GM12878 (cell line): ENCODE data around the gene POR. TPM values are rescaled to one million over a fixed set of nuclear protein-coding genes. Genes with fewer than 3 reads are reported as not detected.

ENCODE experiments used
- ATAC-seq: fragments of 200-7000 bp; cut with Tn5 transposase; 3 replicates; pipeline ENCODE4 v1.9.1; 2020; ENCODE audit warnings: mild to moderate bottlenecking, moderate library complexity
- BruUV-seq: library from RNA; stranded (reverse); fragments of 400-500 nt; replicated peaks from 2 replicates; lab custom pipeline; 2021; lab: Mats Ljungman, UMichigan
- CTCF ChIA-PET: fragments of 300-600 bp; sonication (Branson Sonifier 250); formaldehyde crosslinking; extraction: SDS; loops from one replicate; lab custom pipeline; 2021; ENCODE audit warnings: inconsistent platforms; lab: Yijun Ruan, JAX
- POLR2A ChIA-PET: fragments of 350-600 bp; formaldehyde crosslinking; extraction: SDS; loops from one replicate; lab custom pipeline; 2021; ENCODE audit warnings: inconsistent platforms; lab: Charles Lee
- RAD21 ChIA-PET: fragments of 300-600 bp; sonication (Branson Sonifier 250); formaldehyde crosslinking; loops from one replicate; lab custom pipeline; 2023; ENCODE audit warnings: antibody characterized with exemption; ENCODE audit not compliant: unreplicated experiment; lab: Charles Lee
- SMC1A ChIA-PET: fragments of 300-600 bp; sonication (Branson Sonifier 250); formaldehyde crosslinking; loops from one replicate; lab custom pipeline; 2023; ENCODE audit not compliant: unreplicated experiment, uncharacterized antibody; lab: Charles Lee
- DNase-seq: peaks from one replicate; pipeline ENCODE4 v3.0.0-alpha.2; 2011; ENCODE audit warnings: low read depth, low spot score
- FAIRE-seq: peaks from 3 replicates; lab custom pipeline; 2011; peaks lifted over from hg19 to GRCh38; lab: Jason Lieb, UNC
- H2AFZ ChIP-seq: 2 replicates; pipeline ENCODE4 v1.6.0; 2011; ENCODE audit warnings: low read depth, low read length, control low read depth; ENCODE audit not compliant: control insufficient read depth
- H3K27ac ChIP-seq: 2 replicates; pipeline ENCODE4 v1.5.1; 2011; ENCODE audit warnings: control low read depth; ENCODE audit not compliant: control insufficient read depth, insufficient read depth
- H3K27me3 ChIP-seq, 2 experiments: replicated peaks in 1 of 2; 2 replicates each; pipeline versions ENCODE4 v1.6.0 to v1.6.1; 2011; ENCODE audit warnings: low read length in 1 of 2; ENCODE audit not compliant: control insufficient read depth in 2 of 2, insufficient read depth in 2 of 2
- H3K36me3 ChIP-seq, 2 experiments: 2 replicates each; pipeline ENCODE4 v1.5.1; 2011; ENCODE audit warnings: low read length in 1 of 2; ENCODE audit not compliant: control insufficient read depth in 2 of 2, insufficient read depth in 2 of 2
- H3K4me1 ChIP-seq: 2 replicates; pipeline ENCODE4 v1.6.1; 2011; ENCODE audit warnings: mild to moderate bottlenecking, low read length, moderate library complexity, mixed read lengths; ENCODE audit not compliant: control insufficient read depth, insufficient read depth
- H3K4me2 ChIP-seq: 2 replicates; pipeline ENCODE4 v1.6.0; 2011; ENCODE audit warnings: control low read depth; ENCODE audit not compliant: control insufficient read depth, insufficient read depth
- H3K4me3 ChIP-seq: fragments of 200-600 bp; sonication (generic); 2 replicates; pipeline ENCODE4 v1.5.1; 2016
- H3K79me2 ChIP-seq: 2 replicates; pipeline ENCODE4 v1.6.0; 2011; ENCODE audit warnings: low read length; ENCODE audit not compliant: control insufficient read depth, insufficient read depth
- H3K9ac ChIP-seq: 2 replicates; pipeline ENCODE4 v1.8.0; 2011; ENCODE audit warnings: low read length, control low read depth, mixed read lengths; ENCODE audit not compliant: control insufficient read depth, insufficient read depth
- H3K9me3 ChIP-seq: replicated peaks from 3 replicates; pipeline ENCODE4 v1.5.1; 2011; ENCODE audit warnings: mild to moderate bottlenecking, low read length; ENCODE audit not compliant: control insufficient read depth, insufficient read depth
- H4K20me1 ChIP-seq: 2 replicates; pipeline ENCODE4 v1.6.0; 2011; ENCODE audit not compliant: control insufficient read depth, insufficient read depth
- ATF3 ChIP-seq: IDR thresholded peaks from 2 replicates; pipeline ENCODE4 v1.6.1; 2011; ENCODE audit warnings: low read depth, mild to moderate bottlenecking, low read length, moderate library complexity, borderline replicate concordance; ENCODE audit errors: extremely low read depth
- CBX3 ChIP-seq: fragments of 200-600 bp; sonication (generic); IDR thresholded peaks from 2 replicates; pipeline ENCODE4 v1.6.1; 2016; ENCODE audit warnings: low read depth, borderline replicate concordance
- E2F8 ChIP-seq: fragments of 450-650 bp; IDR thresholded peaks from 2 replicates; pipeline ENCODE4 v1.6.1; 2018; ENCODE audit warnings: mild to moderate bottlenecking, low read depth, moderate library complexity; ENCODE audit not compliant: partially characterized antibody
- FOXM1 ChIP-seq: IDR thresholded peaks from 2 replicates; pipeline ENCODE4 v1.6.1; 2012; ENCODE audit warnings: low read depth, mild to moderate bottlenecking, inconsistent platforms, low read length, moderate library complexity
- HDAC2 ChIP-seq: fragments of 200-600 bp; sonication (generic); IDR thresholded peaks from 2 replicates; pipeline ENCODE4 v1.6.1; 2017
- JUND ChIP-seq: IDR thresholded peaks from 2 replicates; pipeline ENCODE4 v1.6.1; 2012; ENCODE audit warnings: low read depth, mild to moderate bottlenecking, low read length, improper control_type of control experiment, moderate library complexity
- LARP7 ChIP-seq: fragments of 450-650 bp; IDR thresholded peaks from 2 replicates; pipeline ENCODE4 v1.6.1; 2017; ENCODE audit warnings: mild to moderate bottlenecking
- PRDM15 ChIP-seq: fragments of 450-650 bp; formaldehyde crosslinking; IDR thresholded peaks from 2 replicates; pipeline ENCODE4 v1.4.0; 2020; ENCODE audit warnings: mild to moderate bottlenecking, moderate library complexity
- ZBTB4 ChIP-seq: fragments of 450-650 bp; formaldehyde crosslinking; IDR thresholded peaks from 2 replicates; pipeline ENCODE4 v1.4.0; 2022; ENCODE audit warnings: mild to moderate bottlenecking, moderate library complexity
- ZNF217 ChIP-seq: fragments of 450-650 bp; IDR thresholded peaks from 2 replicates; pipeline ENCODE4 v1.6.1; 2017; ENCODE audit warnings: antibody characterized with exemption, mild to moderate bottlenecking
- WGBS: methylation state at CpG from one replicate; pipeline ENCODE4 v1.1.6; 2016; ENCODE audit warnings: low lambda C conversion rate; ENCODE audit not compliant: insufficient replicate concordance, insufficient coverage; ENCODE audit errors: missing lambda C conversion rate; 5-methylcytosine and 5-hydroxymethylcytosine counted together
- in situ Hi-C: fragments of 300-500 bp; cut with MboI; formaldehyde crosslinking; loops from 9 replicates; pipeline ENCODE4 v1.14.3; 2018; ENCODE audit warnings: mixed read lengths
- intact Hi-C: fragments of 100-400 bp; cut with micrococcal nuclease; formaldehyde crosslinking; loops from one replicate; pipeline ENCODE4 v1.14.2; 2022; ENCODE audit not compliant: unreplicated experiment
- polyA plus RNA-seq, 11 experiments: library from polyadenylated mRNA; depleted of rRNA in 4 of 11; unstranded in 6 of 11; stranded (reverse) in 5 of 11; fragments of >200 nt; fragmentation: Nextera tagmentation in 4 of 11; fragmentation: Illumina TruSeq in 1 of 11; extraction: Ambion mirVana in 4 of 11; extraction: Trizol in 1 of 11; gene quantifications; 1 replicate in 1 of 11; 2 replicates in 10 of 11; pipeline versions ENCODE4 v1.2.1 to v1.2.3, GENCODE V29; 2011 to 2016; ENCODE audit warnings: inconsistent platforms in 2 of 11, missing spikeins in 2 of 11, low read depth in 1 of 11
- total RNA-seq, 4 experiments: library from RNA; depleted of rRNA in 3 of 4; stranded (reverse); fragments of >200 nt in 3 of 4; fragmentation: Illumina TruSeq in 1 of 4; extraction: Trizol in 1 of 4; gene quantifications; 2 replicates each; pipeline versions ENCODE4 v1.2.1 to v1.2.3, GENCODE V29; 2013 to 2021

POR gene
- total and polyA plus RNA-seq, 10 of the 15 experiments (the other 5 are each of a cell fraction or from before 2014, with no cell fraction given) = 2.2 to 75.8 (median 35.9) TPM

- no peak for TF ChIP-seq ZNF217
- no peak for TF ChIP-seq CBX3
- TF ChIP-seq HDAC2 = no peak
- no peak for TF ChIP-seq JUND
- no peak for TF ChIP-seq PRDM15
- no peak for TF ChIP-seq ZBTB4
- TF ChIP-seq FOXM1 = no peak
- TF ChIP-seq LARP7 = no peak
- no peak for TF ChIP-seq ATF3
- TF ChIP-seq E2F8 = no peak
These were observed 93.3 kb downstream of the POR start for GRCh38 chr7:76008156-76008687.

More at GRCh38 chr7:76008156-76008687, 93.3 kb downstream of the POR start:
- POLR2A ChIA-PET = interaction anchor here (0.6 to 1.4 kb wide), 5 partner anchors 13 to 166 kb away, joined by 3 to 7 read pairs (median 4); no protein-coding TSS in a partner anchor
- ATAC-seq = peak; percentile 81
- no TSS peak for BruUV-seq
- peak overlapping the region; percentile 44 for H3K4me2 ChIP-seq
- CTCF ChIA-PET = interaction anchor here (2.1 to 2.2 kb wide), 2 partner anchors 11 to 142 kb away, joined by 7 to 20 read pairs; no protein-coding TSS in a partner anchor
- H3K9me3 ChIP-seq = no peaks in the 10 kb centered on the region
- in situ Hi-C loops = no loop called here
- RAD21 ChIA-PET = interaction anchor here (1.0 to 4.4 kb wide), 3 partner anchors 12 to 141 kb away, joined by 3 to 21 read pairs (median 4); no protein-coding TSS in a partner anchor
- no peaks in the 10 kb centered on the region for H4K20me1 ChIP-seq
- H3K36me3 ChIP-seq = peaks cover 0 to 4% of the 10 kb centered on the region in 2 experiments; a peak in 2 of 4 replicates
- SMC1A ChIA-PET = interaction anchor here (1.5 kb wide), 1 partner anchor 12 kb away, joined by 9 read pairs; no protein-coding TSS in a partner anchor
- no peak overlapping the region for H3K27ac ChIP-seq
- no peak for FAIRE-seq
- no peak overlapping the region for H2AFZ ChIP-seq
- H3K27me3 ChIP-seq = no peaks in the 10 kb centered on the region
- H3K4me1 ChIP-seq = peaks cover 19% of the 10 kb centered on the region
- 60% methylated on average over 7 of the region's 8 CpGs for WGBS
- no peaks in the 10 kb centered on the region for H3K79me2 ChIP-seq
- intact Hi-C loops = no loop called here
- H3K4me3 ChIP-seq = no peak overlapping the region
- DNase-seq = peak; percentile 23
- H3K9ac ChIP-seq = no peak overlapping the region
